CD4-positive, alpha-beta T cell treated with Interleukin-17A for 4 hours (primary cell): ENCODE measurements around the gene CHODL.

ENCODE experiments used
- DNase-seq: peaks from one replicate; pipeline ENCODE4 v3.0.0-alpha.2; 2020; ENCODE audit warnings: mixed read lengths

The CHODL gene

DNA sequence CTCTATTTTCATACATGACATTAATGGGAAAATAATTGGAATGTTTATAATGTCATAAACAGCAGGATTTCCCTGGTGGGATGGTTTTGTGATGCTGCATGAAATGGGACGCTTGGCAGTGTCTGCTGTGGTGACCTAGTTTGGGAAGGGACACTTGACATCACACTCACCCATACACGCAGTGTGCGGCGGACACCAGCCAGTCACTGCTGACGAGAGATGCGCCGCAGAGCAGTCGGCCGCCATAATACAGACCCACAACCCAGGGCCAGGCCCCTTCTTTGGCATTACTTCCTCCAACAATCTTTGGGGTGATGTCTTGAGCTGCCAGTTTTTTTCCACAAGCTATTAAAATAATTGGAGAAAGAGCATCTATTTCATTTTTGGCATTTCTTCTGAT, 49.5 kb downstream of the CHODL start:
- no peak for DNase-seq

- no peak for DNase-seq
These were observed 53.6 kb downstream of the CHODL start for GRCh38 chr21:18298228-18298627.
